ENCODE results near the gene NLRP8.

- TF ChIP-seq, protein P1, sequence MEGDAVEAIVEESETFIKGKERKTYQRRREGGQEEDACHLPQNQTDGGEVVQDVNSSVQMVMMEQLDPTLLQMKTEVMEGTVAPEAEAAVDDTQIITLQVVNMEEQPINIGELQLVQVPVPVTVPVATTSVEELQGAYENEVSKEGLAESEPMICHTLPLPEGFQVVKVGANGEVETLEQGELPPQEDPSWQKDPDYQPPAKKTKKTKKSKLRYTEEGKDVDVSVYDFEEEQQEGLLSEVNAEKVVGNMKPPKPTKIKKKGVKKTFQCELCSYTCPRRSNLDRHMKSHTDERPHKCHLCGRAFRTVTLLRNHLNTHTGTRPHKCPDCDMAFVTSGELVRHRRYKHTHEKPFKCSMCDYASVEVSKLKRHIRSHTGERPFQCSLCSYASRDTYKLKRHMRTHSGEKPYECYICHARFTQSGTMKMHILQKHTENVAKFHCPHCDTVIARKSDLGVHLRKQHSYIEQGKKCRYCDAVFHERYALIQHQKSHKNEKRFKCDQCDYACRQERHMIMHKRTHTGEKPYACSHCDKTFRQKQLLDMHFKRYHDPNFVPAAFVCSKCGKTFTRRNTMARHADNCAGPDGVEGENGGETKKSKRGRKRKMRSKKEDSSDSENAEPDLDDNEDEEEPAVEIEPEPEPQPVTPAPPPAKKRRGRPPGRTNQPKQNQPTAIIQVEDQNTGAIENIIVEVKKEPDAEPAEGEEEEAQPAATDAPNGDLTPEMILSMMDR (IDR thresholded peaks at IDR 0.05), result no peak
- no peak for TF ChIP-seq POLR2A (IDR thresholded peaks at IDR 0.05)
These were observed 38.9 kb downstream of the NLRP8 start, which contains the start of gene NLRP5 for GRCh38 chr19:55986487-55986886.

Measured in adrenal gland (tissue), 5 donors.